Liver (tissue), 3 donors: ENCODE data around the gene HMGA1.

Experiments used
- CTCF ChIP-seq: fragments of 150-350 bp; IDR thresholded peaks from 2 replicates; pipeline ENCODE4 v1.5.1; 2017; ENCODE audit warnings: improper control_type of control experiment, low read depth, low read length; ENCODE audit not compliant: missing input control
- RXRA ChIP-seq, 2 donors: IDR thresholded peaks; 2 replicates each; pipeline ENCODE4 v1.6.1; 2017 to 2018; ENCODE audit warnings: antibody characterized with exemption in 2 of 2, mild to moderate bottlenecking in 1 of 2
- ZBTB33 ChIP-seq: IDR thresholded peaks from 2 replicates; pipeline ENCODE4 v1.6.1; 2016; ENCODE audit warnings: antibody characterized with exemption
- donor health status: healthy.
- donor health status: healthy.

- TF ChIP-seq RXRA (IDR thresholded peaks at IDR 0.05) = no peak
- TF ChIP-seq CTCF = no peak
- TF ChIP-seq ZBTB33 = no peak
Observed at GRCh38 chr6:34289137-34289536, 52.5 kb downstream of the HMGA1 start.
